ENCODE results near the gene TANGO2. TPM values are rescaled to one million over a fixed set of nuclear protein-coding genes. Genes with fewer than 3 reads are reported as not detected.

TANGO2 gene
- total and polyA plus RNA-seq, 9 of the 15 experiments (the other 6 are each of a cell fraction or from before 2014, with no cell fraction given), result 15.5 to 94.9 (median 70.1) TPM

GRCh38 chr22:20113551-20114310 is 92.8 kb downstream of the TANGO2 start (continued):
- TF ChIP-seq BCL6 (CRISPR knock-in tag; IDR thresholded peaks at IDR 0.05) (no peak), ZBTB5 (IDR thresholded peaks at IDR 0.05) (no peak), ZNF764 (CRISPR knock-in tag; IDR thresholded peaks at IDR 0.05; ENCODE audit: low read depth) (no peak), ZNF140 (CRISPR knock-in tag; IDR thresholded peaks at IDR 0.05) (no peak), ARID1B (IDR thresholded peaks at IDR 0.05) (no peak), KDM4B (IDR thresholded peaks at IDR 0.05; ENCODE audit: borderline replicate concordance in 2 of 2, low read depth in 1 of 2) (no peak), PRMT5 (CRISPR knock-in tag; IDR thresholded peaks at IDR 0.05) (no peak), CTCFL (IDR thresholded peaks at IDR 0.05; ENCODE audit: borderline replicate concordance, insufficient read depth, low read depth, low read length, poor library complexity, severe bottlenecking) (no peak), CREB3L1 (IDR thresholded peaks at IDR 0.05; ENCODE audit: borderline replicate concordance, low read depth) (no peak), PTTG1 (tag; IDR thresholded peaks at IDR 0.05; ENCODE audit: low read depth) (no peak), RNF2 (IDR thresholded peaks at IDR 0.05) (no peak)
- TF ChIP-seq, protein P1, sequence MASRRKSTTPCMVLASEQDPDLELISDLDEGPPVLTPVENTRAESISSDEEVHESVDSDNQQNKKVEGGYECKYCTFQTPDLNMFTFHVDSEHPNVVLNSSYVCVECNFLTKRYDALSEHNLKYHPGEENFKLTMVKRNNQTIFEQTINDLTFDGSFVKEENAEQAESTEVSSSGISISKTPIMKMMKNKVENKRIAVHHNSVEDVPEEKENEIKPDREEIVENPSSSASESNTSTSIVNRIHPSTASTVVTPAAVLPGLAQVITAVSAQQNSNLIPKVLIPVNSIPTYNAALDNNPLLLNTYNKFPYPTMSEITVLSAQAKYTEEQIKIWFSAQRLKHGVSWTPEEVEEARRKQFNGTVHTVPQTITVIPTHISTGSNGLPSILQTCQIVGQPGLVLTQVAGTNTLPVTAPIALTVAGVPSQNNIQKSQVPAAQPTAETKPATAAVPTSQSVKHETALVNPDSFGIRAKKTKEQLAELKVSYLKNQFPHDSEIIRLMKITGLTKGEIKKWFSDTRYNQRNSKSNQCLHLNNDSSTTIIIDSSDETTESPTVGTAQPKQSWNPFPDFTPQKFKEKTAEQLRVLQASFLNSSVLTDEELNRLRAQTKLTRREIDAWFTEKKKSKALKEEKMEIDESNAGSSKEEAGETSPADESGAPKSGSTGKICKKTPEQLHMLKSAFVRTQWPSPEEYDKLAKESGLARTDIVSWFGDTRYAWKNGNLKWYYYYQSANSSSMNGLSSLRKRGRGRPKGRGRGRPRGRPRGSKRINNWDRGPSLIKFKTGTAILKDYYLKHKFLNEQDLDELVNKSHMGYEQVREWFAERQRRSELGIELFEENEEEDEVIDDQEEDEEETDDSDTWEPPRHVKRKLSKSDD (conservative IDR thresholded peaks at IDR 0.05; ENCODE audit: low read length), result no peak
- TF ChIP-seq, protein P2, sequence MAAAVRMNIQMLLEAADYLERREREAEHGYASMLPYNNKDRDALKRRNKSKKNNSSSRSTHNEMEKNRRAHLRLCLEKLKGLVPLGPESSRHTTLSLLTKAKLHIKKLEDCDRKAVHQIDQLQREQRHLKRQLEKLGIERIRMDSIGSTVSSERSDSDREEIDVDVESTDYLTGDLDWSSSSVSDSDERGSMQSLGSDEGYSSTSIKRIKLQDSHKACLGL (CRISPR knock-in tag; IDR thresholded peaks at IDR 0.05; ENCODE audit: borderline replicate concordance, poor library complexity, severe bottlenecking), result no peak
- TF ChIP-seq, protein P3, sequence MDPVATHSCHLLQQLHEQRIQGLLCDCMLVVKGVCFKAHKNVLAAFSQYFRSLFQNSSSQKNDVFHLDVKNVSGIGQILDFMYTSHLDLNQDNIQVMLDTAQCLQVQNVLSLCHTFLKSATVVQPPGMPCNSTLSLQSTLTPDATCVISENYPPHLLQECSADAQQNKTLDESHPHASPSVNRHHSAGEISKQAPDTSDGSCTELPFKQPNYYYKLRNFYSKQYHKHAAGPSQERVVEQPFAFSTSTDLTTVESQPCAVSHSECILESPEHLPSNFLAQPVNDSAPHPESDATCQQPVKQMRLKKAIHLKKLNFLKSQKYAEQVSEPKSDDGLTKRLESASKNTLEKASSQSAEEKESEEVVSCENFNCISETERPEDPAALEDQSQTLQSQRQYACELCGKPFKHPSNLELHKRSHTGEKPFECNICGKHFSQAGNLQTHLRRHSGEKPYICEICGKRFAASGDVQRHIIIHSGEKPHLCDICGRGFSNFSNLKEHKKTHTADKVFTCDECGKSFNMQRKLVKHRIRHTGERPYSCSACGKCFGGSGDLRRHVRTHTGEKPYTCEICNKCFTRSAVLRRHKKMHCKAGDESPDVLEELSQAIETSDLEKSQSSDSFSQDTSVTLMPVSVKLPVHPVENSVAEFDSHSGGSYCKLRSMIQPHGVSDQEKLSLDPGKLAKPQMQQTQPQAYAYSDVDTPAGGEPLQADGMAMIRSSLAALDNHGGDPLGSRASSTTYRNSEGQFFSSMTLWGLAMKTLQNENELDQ (CRISPR knock-in tag; IDR thresholded peaks at IDR 0.05; ENCODE audit: borderline replicate concordance), result no peak

Measured in K562 (cell line).